GM12878 (cell line): ENCODE data around the gene IER2. TPM values are rescaled to one million over a fixed set of nuclear protein-coding genes. Genes with fewer than 3 reads are reported as not detected.

Source experiments
- CBX5 ChIP-seq: sonication (generic); IDR thresholded peaks from 2 replicates; pipeline ENCODE4 v1.6.1; 2016; ENCODE audit warnings: low read depth, moderate library complexity, mild to moderate bottlenecking, inconsistent platforms
- DPF2 ChIP-seq: fragments of 450-650 bp; IDR thresholded peaks from 2 replicates; pipeline ENCODE4 v1.6.1; 2017; ENCODE audit warnings: mild to moderate bottlenecking
- GATAD2B ChIP-seq: fragments of 450-650 bp; conservative IDR thresholded peaks from 2 replicates; pipeline ENCODE4 v1.6.1; 2017; ENCODE audit warnings: low read depth, mild to moderate bottlenecking, moderate library complexity
- IKZF2 ChIP-seq, 2 experiments: fragments of 450-650 bp; IDR thresholded peaks; 2 replicates each; pipeline ENCODE4 v1.6.1; 2017; ENCODE audit warnings: mild to moderate bottlenecking in 2 of 2, moderate library complexity in 2 of 2
- JUND ChIP-seq: IDR thresholded peaks from 2 replicates; pipeline ENCODE4 v1.6.1; 2012; ENCODE audit warnings: low read depth, mild to moderate bottlenecking, low read length, improper control_type of control experiment, moderate library complexity
- NR2C2 ChIP-seq: IDR thresholded peaks from 2 replicates; pipeline ENCODE4 v1.6.1; 2011; ENCODE audit warnings: borderline replicate concordance, low read depth; ENCODE audit not compliant: control insufficient read depth, insufficient read length
- NRF1 ChIP-seq: conservative IDR thresholded peaks from 2 replicates; pipeline ENCODE4 v1.6.1; 2011; ENCODE audit warnings: mild to moderate bottlenecking, low read depth, low read length, improper control_type of control experiment
- POLR2AphosphoS2 ChIP-seq: IDR thresholded peaks from 2 replicates; pipeline ENCODE4 v1.6.1; 2011; ENCODE audit warnings: low read depth, mild to moderate bottlenecking, low read length, improper control_type of control experiment, moderate library complexity
- POLR2AphosphoS5 ChIP-seq: IDR thresholded peaks from 2 replicates; pipeline ENCODE4 v1.6.1; 2011; ENCODE audit warnings: mild to moderate bottlenecking, low read length, inconsistent platforms
- POU2F2 ChIP-seq: IDR thresholded peaks from 3 replicates; pipeline ENCODE4 v1.6.1; 2011; ENCODE audit warnings: low read depth, mild to moderate bottlenecking, low read length, borderline replicate concordance
- RBBP5 ChIP-seq: fragments of 200-600 bp; sonication (generic); conservative IDR thresholded peaks from 2 replicates; pipeline ENCODE4 v1.6.1; 2016
- RUNX3 ChIP-seq: IDR thresholded peaks from 2 replicates; pipeline ENCODE4 v1.6.1; 2012; ENCODE audit warnings: low read length, inconsistent platforms
- SMARCA5 ChIP-seq: fragments of 450-650 bp; IDR thresholded peaks from 2 replicates; pipeline ENCODE4 v1.6.1; 2017; ENCODE audit warnings: mild to moderate bottlenecking
- SREBF2 ChIP-seq: IDR thresholded peaks from 2 replicates; pipeline ENCODE4 v1.6.1; 2012; ENCODE audit warnings: mild to moderate bottlenecking, low read length
- SUZ12 ChIP-seq: fragments of 200-600 bp; sonication (generic); IDR thresholded peaks from one replicate; pipeline ENCODE4 v1.6.1; 2018; ENCODE audit warnings: antibody characterized with exemption, mild to moderate bottlenecking; ENCODE audit not compliant: unreplicated experiment
- TCF3 ChIP-seq: IDR thresholded peaks from 2 replicates; pipeline ENCODE4 v1.6.1; 2012; ENCODE audit warnings: low read depth, mild to moderate bottlenecking, low read length, borderline replicate concordance; ENCODE audit not compliant: insufficient read depth
- WRNIP1 ChIP-seq: IDR thresholded peaks from 2 replicates; pipeline ENCODE4 v1.6.1; 2011; ENCODE audit warnings: low read depth, low read length, improper control_type of control experiment, borderline replicate concordance
- YBX1 ChIP-seq: fragments of 450-650 bp; IDR thresholded peaks from 2 replicates; pipeline ENCODE4 v1.6.1; 2016; ENCODE audit warnings: antibody characterized with exemption
- YY1 ChIP-seq: IDR thresholded peaks from 2 replicates; pipeline ENCODE4 v1.6.1; 2011; ENCODE audit warnings: low read depth, mild to moderate bottlenecking, low read length
- polyA plus RNA-seq, 11 experiments: library from polyadenylated mRNA; depleted of rRNA in 4 of 11; unstranded in 6 of 11; stranded (reverse) in 5 of 11; fragments of >200 nt; fragmentation: Nextera tagmentation in 4 of 11; fragmentation: Illumina TruSeq in 1 of 11; extraction: Ambion mirVana in 4 of 11; extraction: Trizol in 1 of 11; gene quantifications; 1 replicate in 1 of 11; 2 replicates in 10 of 11; pipeline versions ENCODE4 v1.2.1 to v1.2.3, GENCODE V29; 2011 to 2016; ENCODE audit warnings: inconsistent platforms in 2 of 11, missing spikeins in 2 of 11, low read depth in 1 of 11
- total RNA-seq, 4 experiments: library from RNA; depleted of rRNA in 3 of 4; stranded (reverse); fragments of >200 nt in 3 of 4; fragmentation: Illumina TruSeq in 1 of 4; extraction: Trizol in 1 of 4; gene quantifications; 2 replicates each; pipeline versions ENCODE4 v1.2.1 to v1.2.3, GENCODE V29; 2013 to 2021
- TF ChIP-seq, protein P1 (sequence below): IDR thresholded peaks from 2 replicates; pipeline ENCODE4 v1.6.1; 2011; ENCODE audit warnings: low read depth, mild to moderate bottlenecking, low read length, moderate library complexity, borderline replicate concordance; ENCODE audit errors: extremely low read depth
- TF ChIP-seq, protein P2 (sequence below): fragments of 450-650 bp; IDR thresholded peaks from 2 replicates; pipeline ENCODE4 v1.6.1; 2018; ENCODE audit warnings: borderline replicate concordance, mild to moderate bottlenecking; ENCODE audit not compliant: partially characterized antibody
- TF ChIP-seq, protein P3 (sequence below): IDR thresholded peaks from 2 replicates; pipeline ENCODE4 v1.6.1; 2011; ENCODE audit warnings: borderline replicate concordance, low read depth, mild to moderate bottlenecking, moderate library complexity, mixed read lengths, low read length; ENCODE audit not compliant: insufficient read depth; ENCODE audit errors: extremely low read length
- TF ChIP-seq, protein P4 (sequence below): fragments of 150-350 bp; IDR thresholded peaks from 2 replicates; pipeline ENCODE4 v1.6.1; 2016; ENCODE audit warnings: low read depth, low read length

The IER2 gene
- total and polyA plus RNA-seq, 10 of the 15 experiments (the other 5 are each of a cell fraction or from before 2014, with no cell fraction given), result 2.8 to 94.5 (median 24.9) TPM

DNA sequence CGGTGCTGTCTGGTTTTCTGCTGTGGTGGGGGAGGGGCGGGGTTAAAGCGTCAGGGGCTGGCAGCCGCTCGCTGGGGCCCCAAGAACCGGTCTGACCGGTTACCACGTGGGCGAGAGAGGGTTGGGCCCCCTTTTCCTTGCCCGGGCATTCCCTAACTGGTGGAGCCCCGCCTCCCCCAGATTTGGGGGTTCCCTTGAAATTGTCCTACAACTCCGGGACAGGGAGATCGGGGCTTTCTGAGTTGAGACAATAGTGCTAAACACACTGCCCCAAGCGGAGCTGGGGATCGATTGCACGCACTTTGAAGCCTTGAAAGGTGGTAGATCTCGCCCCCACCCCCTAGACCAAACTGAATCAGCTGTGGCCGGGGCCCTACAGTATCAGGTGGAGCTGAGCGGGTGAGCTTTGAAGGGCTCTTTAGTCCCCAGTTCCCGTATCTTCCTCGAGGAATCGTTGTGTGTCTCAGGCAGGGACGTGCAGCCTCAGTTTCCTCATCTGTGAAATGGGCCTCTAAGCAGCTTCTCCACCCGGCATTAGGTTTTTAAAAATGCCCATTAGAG is 4.8 kb downstream of the IER2 start (continued):
- TF ChIP-seq, protein P1, sequence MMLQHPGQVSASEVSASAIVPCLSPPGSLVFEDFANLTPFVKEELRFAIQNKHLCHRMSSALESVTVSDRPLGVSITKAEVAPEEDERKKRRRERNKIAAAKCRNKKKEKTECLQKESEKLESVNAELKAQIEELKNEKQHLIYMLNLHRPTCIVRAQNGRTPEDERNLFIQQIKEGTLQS, result no peak
- peak; percentile 86; the same call in 2 of the 3 replicates for TF ChIP-seq POU2F2
- TF ChIP-seq RBBP5, result no peak
- no peak for TF ChIP-seq YBX1
- peak; percentile 68; the same call in 1 of the 2 replicates for TF ChIP-seq WRNIP1
- no peak for TF ChIP-seq YY1
- peak; percentile 48 to 54 for TF ChIP-seq IKZF2 (IDR thresholded peaks at IDR 0.05)
- TF ChIP-seq JUND, result peak; percentile 10; the same call in 1 of the 2 replicates
- TF ChIP-seq GATAD2B, result no peak
- no peak for TF ChIP-seq NRF1
- peak; percentile 86 for TF ChIP-seq POLR2AphosphoS2
- peak; percentile 56; the same call in 1 of the 2 replicates for TF ChIP-seq TCF3
- TF ChIP-seq POLR2AphosphoS5, result peak; percentile 92
- TF ChIP-seq, protein P2, sequence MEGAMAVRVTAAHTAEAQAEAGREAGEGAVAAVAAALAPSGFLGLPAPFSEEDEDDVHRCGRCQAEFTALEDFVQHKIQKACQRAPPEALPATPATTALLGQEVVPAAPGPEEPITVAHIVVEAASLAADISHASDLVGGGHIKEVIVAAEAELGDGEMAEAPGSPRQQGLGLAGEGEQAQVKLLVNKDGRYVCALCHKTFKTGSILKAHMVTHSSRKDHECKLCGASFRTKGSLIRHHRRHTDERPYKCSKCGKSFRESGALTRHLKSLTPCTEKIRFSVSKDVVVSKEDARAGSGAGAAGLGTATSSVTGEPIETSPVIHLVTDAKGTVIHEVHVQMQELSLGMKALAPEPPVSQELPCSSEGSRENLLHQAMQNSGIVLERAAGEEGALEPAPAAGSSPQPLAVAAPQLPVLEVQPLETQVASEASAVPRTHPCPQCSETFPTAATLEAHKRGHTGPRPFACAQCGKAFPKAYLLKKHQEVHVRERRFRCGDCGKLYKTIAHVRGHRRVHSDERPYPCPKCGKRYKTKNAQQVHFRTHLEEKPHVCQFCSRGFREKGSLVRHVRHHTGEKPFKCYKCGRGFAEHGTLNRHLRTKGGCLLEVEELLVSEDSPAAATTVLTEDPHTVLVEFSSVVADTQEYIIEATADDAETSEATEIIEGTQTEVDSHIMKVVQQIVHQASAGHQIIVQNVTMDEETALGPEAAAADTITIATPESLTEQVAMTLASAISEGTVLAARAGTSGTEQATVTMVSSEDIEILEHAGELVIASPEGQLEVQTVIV, result no peak
- no peak for TF ChIP-seq CBX5
- TF ChIP-seq NR2C2, result no peak
- TF ChIP-seq DPF2, result no peak
- no peak for TF ChIP-seq SUZ12
- peak; percentile 95 for TF ChIP-seq SMARCA5
- TF ChIP-seq, protein P3, sequence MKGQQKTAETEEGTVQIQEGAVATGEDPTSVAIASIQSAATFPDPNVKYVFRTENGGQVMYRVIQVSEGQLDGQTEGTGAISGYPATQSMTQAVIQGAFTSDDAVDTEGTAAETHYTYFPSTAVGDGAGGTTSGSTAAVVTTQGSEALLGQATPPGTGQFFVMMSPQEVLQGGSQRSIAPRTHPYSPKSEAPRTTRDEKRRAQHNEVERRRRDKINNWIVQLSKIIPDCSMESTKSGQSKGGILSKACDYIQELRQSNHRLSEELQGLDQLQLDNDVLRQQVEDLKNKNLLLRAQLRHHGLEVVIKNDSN, result peak; percentile 19
- TF ChIP-seq RUNX3, result no peak
- TF ChIP-seq, protein P4, sequence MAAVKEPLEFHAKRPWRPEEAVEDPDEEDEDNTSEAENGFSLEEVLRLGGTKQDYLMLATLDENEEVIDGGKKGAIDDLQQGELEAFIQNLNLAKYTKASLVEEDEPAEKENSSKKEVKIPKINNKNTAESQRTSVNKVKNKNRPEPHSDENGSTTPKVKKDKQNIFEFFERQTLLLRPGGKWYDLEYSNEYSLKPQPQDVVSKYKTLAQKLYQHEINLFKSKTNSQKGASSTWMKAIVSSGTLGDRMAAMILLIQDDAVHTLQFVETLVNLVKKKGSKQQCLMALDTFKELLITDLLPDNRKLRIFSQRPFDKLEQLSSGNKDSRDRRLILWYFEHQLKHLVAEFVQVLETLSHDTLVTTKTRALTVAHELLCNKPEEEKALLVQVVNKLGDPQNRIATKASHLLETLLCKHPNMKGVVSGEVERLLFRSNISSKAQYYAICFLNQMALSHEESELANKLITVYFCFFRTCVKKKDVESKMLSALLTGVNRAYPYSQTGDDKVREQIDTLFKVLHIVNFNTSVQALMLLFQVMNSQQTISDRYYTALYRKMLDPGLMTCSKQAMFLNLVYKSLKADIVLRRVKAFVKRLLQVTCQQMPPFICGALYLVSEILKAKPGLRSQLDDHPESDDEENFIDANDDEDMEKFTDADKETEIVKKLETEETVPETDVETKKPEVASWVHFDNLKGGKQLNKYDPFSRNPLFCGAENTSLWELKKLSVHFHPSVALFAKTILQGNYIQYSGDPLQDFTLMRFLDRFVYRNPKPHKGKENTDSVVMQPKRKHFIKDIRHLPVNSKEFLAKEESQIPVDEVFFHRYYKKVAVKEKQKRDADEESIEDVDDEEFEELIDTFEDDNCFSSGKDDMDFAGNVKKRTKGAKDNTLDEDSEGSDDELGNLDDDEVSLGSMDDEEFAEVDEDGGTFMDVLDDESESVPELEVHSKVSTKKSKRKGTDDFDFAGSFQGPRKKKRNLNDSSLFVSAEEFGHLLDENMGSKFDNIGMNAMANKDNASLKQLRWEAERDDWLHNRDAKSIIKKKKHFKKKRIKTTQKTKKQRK, result no peak
- TF ChIP-seq SREBF2, result no peak
